Smooth muscle cell of the brain vasculature (primary cell): ENCODE measurements around the gene TKTL1.
"Not testable (repeated sequence)": the region's sequence is repeated elsewhere in the genome, so short reads cannot be mapped to it uniquely, and the experiment has no call there.

ENCODE experiments used
- DNase-seq: peaks from one replicate; pipeline ENCODE4 v3.0.0-alpha.2; 2012; ENCODE audit warnings: low read depth, low spot score

TKTL1 gene

GRCh38 chrX:154309041-154309775 is 13.6 kb downstream of the TKTL1 start:
- no peak for DNase-seq

GRCh38 chrX:154310616-154311536 is 15.3 kb downstream of the TKTL1 start:
- DNase-seq = no peak

DNA sequence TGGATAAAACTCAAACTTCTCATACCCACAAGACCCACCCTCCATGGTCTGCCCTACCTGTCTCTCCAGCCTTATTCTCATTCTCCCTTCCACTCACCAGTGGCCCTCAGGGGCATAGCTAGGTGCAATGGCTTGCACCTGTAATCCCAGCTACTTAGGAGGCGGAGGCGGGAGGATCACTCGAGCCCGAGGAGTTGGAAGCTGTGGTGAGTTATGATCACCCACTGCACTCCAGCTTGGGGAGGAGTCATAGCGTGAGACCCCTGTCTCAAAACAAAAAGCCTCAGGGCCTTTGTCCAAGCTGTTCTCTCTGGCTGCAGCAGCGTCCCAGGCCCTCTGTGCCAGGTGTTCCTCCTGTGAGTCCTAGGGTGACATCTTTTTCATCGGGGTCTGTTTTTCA is 16.5 kb downstream of the TKTL1 start:
- no peak for DNase-seq

GRCh38 chrX:154313147-154313546 is 17.6 kb downstream of the TKTL1 start:
- no peak for DNase-seq

- no peak for DNase-seq
Observed at GRCh38 chrX:154315416-154315815, 19.8 kb downstream of the TKTL1 start.

DNA sequence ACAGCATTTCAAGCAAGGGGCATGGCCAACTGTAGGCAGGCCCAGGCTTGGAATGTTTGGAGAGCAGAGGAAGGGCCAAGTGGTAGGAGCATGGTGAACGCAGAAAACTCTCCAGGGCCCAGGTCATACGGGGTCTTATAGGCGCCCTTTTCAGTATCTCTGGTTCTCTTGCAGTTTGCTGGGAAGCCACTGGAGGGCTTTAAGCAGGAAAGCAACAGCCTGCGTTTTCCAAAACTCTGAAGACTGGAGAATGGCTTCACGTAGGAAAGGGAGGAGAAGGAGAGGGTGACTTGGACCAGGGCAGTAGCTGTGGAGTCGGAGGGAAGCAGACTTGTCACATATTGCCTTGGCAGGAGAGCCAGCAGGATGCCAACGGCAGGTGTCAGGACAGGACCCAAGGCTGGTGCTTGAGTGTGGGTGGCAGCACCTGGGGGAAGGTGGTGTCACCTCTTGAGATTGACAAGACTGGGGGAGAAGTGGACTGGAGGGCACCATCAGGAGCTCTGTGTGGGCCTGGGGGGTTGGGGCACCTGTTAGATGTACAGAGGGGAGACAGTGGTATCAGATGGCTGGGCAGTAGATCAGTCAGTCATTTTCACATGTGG is 21.9 kb downstream of the TKTL1 start:
- DNase-seq = no peak

DNA sequence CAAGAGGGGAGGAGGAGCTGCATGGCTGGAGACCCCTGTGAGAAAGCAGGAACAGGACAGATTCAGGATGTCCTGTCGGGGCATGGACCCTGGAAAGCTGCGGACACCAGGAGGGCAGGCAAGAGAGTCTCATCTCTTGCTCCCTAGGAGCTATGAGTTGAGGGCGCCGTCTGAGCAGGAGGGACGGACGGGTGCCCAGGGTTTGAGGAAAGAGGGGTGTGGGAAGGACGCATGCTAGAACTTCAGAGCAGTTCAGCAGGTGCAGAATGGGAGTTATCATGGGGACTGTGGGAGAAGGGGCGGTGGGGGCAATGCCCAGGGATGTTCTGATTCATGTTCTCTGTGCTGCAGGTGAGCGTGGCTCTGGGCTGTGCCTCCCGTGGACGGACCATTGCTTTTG is 24.8 kb downstream of the TKTL1 start:
- DNase-seq = no peak

DNA sequence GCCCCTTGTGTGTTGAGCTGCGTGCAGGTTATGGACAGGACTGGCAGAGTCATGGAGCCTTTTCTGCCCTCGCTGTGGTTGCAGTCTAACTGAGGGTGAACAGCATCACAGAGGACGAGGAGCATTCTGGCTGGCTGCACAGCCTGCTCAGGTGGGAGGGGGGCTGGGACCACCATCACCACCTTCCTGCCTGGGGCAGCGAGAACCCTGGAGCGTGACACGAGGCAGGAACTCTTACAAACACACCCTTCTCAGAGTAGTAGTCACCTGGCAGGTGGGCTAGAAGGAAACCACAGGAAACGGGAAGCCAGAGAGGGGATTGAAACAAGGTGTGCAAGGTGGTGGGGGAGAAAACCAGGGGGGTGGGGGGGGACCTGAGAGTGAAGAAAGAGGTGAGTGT is 25.6 kb downstream of the TKTL1 start:
- DNase-seq = no peak

DNA sequence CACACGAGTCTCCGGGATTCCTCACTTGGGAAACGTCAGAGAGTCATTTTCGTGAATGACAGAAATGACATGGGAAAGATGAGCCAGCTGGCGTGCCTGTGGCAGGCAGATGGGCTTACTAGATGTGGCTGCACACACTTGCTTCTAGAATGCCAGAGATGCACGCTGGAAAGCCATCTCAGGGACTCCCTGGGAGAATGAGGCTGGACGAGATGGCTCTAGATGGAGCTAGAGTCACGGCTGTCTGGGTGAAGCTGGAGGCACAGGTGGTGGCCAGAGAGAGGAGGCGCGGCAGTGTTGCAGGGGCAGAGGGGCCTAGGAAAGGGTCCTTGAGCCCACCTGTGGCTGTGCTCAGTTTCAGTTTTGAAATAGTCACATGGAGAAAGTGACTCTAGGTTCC is 26.0 kb downstream of the TKTL1 start:
- DNase-seq = no peak

GRCh38 chrX:154322890-154323289 is 27.3 kb downstream of the TKTL1 start:
- no peak for DNase-seq

- DNase-seq = no peak
Observed at GRCh38 chrX:154323537-154323936, 27.9 kb downstream of the TKTL1 start.

GRCh38 chrX:154325541-154325940 is 29.9 kb downstream of the TKTL1 start:
- no peak for DNase-seq

DNA sequence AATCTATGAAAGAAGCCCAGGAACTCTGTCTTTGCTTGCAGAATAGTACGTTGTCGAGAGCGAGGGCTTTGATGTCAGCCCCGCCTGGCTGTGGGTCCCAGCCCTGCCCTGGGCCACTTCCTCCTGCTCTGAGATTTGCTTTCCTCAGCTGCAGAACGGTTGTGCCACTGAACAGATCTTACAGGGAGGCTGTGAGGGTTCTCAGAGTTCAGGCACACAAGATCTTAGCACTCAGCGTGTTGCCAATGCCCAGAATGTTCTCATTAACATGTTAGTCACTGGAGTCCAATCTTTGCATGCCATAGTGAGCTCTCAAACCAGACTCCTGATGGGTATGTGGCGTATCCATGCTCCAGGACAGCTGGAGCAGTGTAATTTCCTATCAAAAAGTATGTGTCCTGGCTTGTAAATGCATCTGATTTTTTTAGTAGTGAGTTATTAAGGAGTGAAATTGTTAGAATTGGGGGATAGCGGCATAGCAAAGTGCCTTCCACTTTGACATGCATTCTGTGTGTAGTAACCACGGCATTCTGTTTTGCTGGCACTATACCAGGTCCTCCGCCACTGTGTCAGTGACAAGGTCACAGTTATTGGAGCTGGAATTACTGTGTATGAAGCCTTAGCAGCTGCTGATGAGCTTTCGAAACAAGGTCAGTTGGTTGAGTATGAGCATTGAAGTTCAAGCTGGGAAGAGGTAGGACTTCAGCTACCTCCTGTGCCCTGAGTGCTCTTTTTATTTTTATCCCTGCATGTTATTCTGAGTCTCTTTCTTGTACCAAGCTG is 31.6 kb downstream of the TKTL1 start:
- no peak for DNase-seq

DNA sequence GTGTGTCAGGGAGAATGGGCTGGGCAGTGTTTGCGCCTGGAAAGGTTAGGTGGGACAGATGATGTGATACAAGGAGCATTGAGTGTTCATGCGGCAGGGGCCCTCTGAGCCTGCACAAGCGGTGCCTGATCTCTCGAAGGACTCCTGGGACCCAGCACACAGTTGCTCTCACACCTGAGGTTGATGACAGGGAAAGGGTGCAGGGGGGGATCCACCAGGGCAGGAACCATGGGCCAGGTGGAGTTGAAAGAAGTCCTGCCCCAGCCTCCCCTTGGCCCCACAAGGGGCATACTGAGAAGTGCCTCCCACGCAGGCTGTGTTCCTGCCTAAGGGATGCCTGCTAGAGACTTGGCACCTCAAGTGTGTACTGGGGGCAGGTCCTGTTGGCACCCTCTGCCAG is 33.1 kb downstream of the TKTL1 start:
- DNase-seq = no peak

GRCh38 chrX:154329294-154329693 is 33.7 kb downstream of the TKTL1 start:
- no peak for DNase-seq

DNA sequence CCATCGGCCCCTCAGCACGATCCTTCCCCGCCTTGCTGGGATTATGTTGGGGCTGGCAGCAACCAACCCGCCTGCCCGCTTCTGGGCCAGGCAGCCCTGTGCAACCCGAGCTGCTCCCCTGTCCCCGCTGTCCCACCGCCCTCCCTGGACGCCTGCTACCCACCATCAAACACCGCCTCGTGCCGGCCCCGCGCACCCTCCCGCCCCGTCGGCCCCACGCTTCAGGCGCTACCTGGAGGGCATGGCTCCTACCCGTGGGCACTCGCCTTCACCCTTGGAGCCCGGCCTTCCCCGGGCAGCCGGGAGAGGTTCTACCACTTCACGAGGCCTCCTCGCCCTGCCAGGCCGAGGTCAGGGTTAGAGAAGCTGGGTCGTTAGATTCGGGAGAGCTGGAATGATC is 37.0 kb downstream of the TKTL1 start:
- no peak for DNase-seq

DNA sequence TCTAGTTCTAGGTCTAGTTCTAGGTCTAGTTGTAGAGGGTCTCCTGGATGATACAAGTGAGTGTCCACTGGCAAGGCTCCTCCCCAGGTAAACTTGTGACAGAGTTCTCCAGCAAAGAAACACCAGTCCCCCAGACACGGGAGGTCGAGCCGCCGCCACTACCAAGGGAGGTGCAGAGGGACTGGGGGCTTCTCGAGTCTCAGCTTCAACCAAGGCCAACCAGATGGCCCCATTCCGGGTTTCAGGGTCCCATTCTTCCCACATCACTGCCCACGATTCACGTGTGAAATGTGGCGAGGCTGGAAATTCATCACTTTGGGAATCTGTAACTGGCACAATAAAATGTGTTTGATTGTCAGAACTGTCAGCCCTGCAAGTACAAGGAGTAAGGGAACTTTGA is 37.5 kb downstream of the TKTL1 start:
- no peak for DNase-seq

GRCh38 chrX:154333837-154334271 is 38.3 kb downstream of the TKTL1 start:
- no peak for DNase-seq

DNA sequence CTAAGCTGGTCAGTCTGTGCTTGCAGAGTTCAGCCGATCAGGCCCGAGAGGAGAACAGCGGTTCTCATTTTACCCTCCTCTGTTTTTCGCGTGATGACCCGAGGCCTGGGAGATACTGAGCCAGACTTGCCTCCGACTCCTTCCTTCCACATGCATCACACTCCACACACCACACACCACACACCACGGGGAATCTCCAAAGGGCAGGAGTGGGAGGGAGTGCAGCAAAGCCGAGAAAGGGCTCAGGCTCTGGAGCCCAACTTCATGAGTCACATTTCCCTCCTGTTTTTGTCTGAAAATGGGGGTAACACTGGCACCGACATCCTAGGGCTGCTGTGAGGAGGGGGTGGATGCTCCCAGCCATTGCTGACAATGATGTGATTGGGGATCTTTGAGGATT is 38.9 kb downstream of the TKTL1 start:
- no peak for DNase-seq

DNA sequence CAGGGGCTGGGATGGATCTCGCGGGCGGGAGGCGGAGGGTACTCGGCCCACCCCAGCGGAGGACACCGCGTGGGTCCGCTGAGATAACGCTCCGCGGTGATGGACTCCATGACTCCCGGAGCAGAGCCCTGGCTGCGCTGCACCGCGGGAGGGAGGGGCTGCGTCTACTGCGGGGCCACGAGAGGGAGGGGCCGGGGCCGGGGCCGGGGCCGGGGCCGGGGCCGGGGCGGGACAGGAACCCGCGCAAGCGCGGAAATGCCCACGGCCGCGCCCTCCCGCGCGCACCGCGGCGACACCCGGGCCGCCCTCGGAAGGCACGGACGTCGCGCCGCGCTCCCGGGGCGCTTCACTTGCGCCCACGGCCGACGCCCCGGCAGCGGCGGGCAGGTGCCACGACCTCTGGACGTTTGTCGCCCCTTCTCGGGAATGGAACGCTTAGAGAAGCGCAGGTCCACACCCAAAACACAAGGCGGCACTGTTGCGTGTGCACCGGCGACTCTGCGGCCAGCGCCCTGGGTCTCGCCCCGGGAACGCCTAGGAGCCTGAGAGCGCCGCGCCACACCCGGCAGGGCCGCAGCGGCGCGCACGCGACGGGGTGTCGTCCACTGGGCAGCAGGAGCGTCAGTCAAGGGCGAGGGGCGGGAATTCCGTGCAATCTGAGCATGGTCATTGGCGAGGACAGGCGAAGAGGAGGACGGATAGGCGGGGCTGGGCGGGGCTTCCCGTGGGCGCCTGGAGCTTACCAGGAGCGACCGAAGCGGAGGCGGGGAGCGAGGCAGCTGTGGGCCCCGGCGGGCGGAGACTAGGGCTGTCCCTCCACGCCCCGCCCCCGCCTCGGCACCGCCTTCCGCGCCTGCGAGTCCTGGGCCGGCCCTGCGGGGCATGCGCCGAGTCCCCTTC is 46.1 kb downstream of the TKTL1 start:
- not testable (repeated sequence) for DNase-seq

GRCh38 chrX:154343063-154343462 is 47.5 kb downstream of the TKTL1 start:
- not testable (repeated sequence) for DNase-seq
